ENCODE results near the gene LRP8.

The LRP8 gene

DNA sequence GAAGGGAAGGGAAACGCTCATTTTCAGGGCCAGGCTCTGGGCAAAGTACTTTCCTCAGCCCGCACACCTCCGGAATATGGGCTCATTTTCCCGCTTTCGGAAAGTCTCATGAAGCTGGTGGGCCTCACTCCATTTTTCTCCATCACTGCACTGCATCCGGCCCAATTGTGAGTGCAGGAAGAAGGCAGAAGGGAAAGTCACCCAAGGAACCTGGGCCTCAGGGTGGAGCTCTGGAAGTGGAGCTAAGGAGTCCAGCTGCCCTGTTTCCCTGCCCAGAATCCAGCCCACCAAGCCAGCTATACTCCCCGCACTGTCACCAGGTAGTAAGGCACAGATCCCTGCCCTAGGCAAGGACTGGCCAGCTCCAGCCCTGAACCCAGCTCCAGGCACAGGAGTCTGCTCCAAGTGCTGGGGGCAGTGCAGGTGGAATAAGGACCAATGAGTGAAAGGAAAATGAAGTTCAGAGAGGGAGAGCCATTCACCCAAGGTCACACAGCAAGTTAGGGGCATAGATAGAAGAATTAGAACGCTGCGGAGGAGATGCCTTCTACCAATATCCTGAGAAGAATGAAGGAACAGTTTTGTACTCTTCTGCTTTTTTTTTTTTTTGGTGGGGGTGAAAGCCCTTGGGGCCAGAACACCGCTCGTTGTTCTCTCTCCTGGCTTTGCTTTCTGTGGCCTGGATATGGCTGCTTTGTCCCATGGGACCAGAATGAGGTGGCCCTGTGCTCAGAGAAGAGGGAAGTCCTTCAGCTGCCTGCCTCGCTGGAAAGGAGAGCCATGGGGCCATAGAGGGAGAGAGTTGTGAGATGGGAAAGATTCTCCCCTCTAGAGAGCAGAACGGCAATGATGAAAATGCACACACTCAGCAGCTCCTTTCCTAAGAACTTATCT, 10.0 kb downstream of the LRP8 start:
- H3K27ac ChIP-seq: no peak overlapping the region
- TF ChIP-seq, protein P1, sequence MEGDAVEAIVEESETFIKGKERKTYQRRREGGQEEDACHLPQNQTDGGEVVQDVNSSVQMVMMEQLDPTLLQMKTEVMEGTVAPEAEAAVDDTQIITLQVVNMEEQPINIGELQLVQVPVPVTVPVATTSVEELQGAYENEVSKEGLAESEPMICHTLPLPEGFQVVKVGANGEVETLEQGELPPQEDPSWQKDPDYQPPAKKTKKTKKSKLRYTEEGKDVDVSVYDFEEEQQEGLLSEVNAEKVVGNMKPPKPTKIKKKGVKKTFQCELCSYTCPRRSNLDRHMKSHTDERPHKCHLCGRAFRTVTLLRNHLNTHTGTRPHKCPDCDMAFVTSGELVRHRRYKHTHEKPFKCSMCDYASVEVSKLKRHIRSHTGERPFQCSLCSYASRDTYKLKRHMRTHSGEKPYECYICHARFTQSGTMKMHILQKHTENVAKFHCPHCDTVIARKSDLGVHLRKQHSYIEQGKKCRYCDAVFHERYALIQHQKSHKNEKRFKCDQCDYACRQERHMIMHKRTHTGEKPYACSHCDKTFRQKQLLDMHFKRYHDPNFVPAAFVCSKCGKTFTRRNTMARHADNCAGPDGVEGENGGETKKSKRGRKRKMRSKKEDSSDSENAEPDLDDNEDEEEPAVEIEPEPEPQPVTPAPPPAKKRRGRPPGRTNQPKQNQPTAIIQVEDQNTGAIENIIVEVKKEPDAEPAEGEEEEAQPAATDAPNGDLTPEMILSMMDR (conservative IDR thresholded peaks at IDR 0.05): no peak
- TF ChIP-seq ZFX (IDR thresholded peaks at IDR 0.05): no peak

DNA sequence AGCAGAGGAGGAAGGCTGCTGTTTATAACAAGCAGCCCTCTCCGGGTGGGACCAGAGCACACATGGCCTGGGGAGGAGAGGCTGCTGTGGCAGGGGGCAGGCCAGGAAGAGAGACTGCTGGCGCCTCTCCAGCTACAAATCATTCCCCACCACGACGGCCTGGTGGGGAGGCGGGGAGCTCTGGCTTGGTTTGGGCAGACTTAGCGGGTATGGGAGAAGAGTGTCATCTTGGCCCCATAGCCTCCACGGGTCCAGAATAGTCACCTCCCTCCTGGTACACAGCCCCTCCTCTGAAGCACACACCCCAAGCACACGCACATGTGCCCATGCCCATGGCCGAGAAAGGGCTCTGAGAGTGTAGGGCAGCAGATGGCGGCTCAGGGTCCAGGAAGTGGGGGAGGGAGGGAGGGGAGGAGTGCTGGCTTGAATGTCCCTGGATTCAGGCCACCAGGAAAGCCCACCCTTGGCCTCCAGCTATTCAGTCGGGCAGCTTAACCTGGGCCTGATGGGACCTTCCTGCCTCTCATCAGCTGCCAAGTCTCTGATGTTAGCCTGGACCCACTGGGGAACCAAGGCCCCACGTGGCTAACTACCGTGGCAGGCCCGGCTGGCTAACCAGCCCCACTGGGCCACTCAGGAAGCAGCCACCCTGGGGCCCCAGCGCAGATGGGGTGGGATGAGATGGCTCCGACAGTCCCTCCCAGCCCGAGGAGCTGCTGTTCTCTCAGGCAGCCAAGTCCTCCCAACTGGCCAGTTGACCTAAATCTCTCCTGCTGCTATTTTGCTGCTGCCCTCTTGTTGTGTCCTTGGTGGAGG, 10.9 kb downstream of the LRP8 start:
- no peak overlapping the region for H3K27ac ChIP-seq
- TF ChIP-seq, protein P1 (conservative IDR thresholded peaks at IDR 0.05): no peak
- no peak for TF ChIP-seq ZFX (IDR thresholded peaks at IDR 0.05)

DNA sequence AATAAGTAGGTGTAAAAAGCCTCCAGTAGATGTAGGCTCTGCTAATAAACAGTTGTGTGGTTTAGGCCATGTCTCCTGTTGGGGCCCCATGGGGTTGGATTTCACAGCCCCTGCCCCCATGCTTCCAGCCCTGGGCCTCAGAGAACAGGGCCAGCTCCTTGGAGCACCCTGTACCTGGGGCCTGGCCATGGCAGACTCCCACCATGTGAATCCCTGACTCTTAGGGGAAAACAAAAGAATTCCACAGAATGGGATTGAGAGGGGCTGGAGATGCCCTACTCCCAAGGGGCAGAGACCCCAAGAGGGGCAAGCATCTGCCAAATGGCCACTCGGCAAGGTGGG, 11.5 kb downstream of the LRP8 start:
- no peak overlapping the region for H3K27ac ChIP-seq
- no peak for TF ChIP-seq ZFX (IDR thresholded peaks at IDR 0.05)
- TF ChIP-seq, protein P1 (conservative IDR thresholded peaks at IDR 0.05): no peak

DNA sequence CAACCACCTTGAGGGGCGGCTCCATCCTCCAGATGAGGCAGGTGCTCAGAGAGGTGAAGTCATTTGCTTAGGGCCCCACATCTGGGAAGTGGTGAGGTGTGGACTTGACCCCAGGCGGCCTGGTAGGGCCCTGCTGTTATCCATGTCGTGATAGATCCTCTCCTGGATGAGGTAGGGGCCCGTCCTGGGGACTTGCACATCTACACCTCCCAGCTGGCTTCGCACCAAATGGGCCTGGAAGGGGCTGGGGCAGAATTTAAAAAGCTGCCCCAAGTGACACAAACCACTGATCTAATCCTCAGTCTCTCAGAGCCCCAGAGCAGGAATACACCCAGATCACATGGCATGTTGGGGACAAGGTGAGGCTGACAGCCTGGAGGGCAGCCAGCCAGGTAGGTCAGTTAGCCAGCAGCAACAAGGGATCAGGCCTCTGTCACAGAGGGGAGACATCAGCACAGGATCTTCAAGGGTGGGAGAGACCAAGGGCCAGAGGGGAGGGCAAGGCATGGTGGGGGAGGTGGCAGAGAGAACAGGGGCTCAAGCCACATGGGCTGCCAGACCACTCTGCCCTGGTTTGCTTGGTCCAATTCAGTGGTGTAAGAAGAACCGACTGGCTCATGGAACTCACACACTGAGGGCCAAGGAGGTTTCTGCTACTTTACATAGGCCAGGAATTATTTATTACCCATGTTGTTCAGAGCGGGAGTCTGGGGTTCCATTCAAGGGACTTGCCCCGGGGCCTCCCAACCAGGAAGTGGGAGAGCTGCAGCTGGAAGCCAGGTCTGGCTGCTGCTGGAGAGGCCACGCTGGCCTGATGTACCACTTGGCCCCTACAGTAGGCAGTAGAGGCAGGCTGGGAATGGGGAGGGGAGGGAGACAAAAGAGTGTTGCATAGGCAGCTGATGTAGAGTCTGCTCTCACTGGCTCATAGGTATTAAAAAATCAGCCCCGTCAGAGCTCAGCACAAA, 12.1 kb downstream of the LRP8 start:
- TF ChIP-seq, protein P1 (conservative IDR thresholded peaks at IDR 0.05): no peak
- no peak for TF ChIP-seq ZFX (IDR thresholded peaks at IDR 0.05)

DNA sequence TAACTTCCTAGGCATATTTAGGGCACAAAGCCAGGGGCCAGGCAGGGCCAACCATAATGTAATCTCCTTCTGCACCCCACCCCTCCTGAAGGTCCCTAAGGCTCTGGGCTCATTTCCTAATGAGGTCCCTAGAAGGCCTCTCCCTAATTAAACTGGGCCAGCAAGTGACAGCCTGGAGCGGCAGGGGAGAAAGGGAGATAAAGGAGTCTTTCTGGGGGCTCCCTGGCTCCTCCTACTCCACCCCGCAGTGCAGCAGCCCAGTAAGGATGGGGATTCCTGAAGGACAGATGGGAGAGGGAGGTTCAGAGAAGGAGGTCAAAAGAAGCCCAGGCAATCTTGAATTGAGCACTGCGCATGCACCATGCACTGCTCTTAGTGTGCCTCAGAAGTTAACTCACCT, 12.8 kb downstream of the LRP8 start:
- no peak overlapping the region for H3K27ac ChIP-seq
- no peak for TF ChIP-seq ZFX (IDR thresholded peaks at IDR 0.05)
- TF ChIP-seq, protein P1 (conservative IDR thresholded peaks at IDR 0.05): no peak

More for the DNA sequence above, 12.1 kb downstream of the LRP8 start:
- H3K27ac ChIP-seq: no peak overlapping the region

DNA sequence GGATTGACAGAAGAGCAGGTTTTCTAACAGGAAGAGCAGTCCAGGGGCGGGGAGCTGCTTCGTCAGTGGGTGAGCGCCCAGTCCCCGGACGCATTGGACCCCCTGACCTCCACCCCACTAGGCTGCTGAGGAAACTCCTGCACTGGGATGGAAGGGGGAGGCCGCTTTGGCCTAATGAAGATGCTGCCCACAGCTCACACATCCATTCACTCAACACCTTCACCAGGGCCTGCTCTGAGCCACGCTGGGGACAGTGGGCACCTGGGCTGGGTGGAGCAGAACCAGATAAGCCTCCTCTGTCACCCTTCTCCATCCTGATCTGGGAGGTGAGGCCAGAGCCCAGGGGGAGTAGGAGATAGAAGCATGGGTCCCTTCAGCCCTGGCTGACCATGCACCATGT, 13.3 kb downstream of the LRP8 start:
- no peak overlapping the region for H3K27ac ChIP-seq
- TF ChIP-seq ZFX (IDR thresholded peaks at IDR 0.05): no peak
- TF ChIP-seq, protein P1 (conservative IDR thresholded peaks at IDR 0.05): no peak
